HG03442 (cell line): ENCODE data around the gene OR10A3.
"Not testable (repeated sequence)": the region's sequence is repeated elsewhere in the genome, so short reads cannot be mapped to it uniquely, and the experiment has no call there.

Experiments
- ATAC-seq: cut with Tn5 transposase; IDR thresholded peaks from one replicate; pipeline ENCODE4 v1.9.1; 2021; ENCODE audit warnings: mild to moderate bottlenecking, moderate library complexity; ENCODE audit not compliant: unreplicated experiment

The OR10A3 gene, protein sequence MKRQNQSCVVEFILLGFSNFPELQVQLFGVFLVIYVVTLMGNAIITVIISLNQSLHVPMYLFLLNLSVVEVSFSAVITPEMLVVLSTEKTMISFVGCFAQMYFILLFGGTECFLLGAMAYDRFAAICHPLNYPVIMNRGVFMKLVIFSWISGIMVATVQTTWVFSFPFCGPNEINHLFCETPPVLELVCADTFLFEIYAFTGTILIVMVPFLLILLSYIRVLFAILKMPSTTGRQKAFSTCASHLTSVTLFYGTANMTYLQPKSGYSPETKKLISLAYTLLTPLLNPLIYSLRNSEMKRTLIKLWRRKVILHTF

DNA sequence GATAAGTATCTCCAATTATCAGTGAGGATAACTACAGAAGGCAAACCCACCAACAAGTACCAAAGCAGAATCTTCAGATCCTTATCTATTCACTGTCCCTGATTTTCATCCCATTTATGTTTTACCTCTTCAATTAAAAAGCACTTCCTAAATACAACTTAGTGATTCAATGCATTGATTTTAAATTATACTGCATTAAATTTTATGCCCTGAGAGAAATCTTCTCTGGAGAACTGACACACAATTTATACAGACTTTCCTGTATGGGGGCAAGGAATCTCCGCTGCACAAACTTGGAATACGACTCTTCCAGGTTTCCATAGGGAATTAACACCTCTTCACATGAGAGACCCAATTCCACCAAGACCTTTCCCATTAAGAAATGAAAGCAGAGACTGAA lies at the start of gene OR10A3:
OR10A3 (minus strand) TSS at position 101 of the 400 bp plus-strand sequence. CDS start 2,188 bp downstream, outside the sequence.
- no peak for ATAC-seq

DNA sequence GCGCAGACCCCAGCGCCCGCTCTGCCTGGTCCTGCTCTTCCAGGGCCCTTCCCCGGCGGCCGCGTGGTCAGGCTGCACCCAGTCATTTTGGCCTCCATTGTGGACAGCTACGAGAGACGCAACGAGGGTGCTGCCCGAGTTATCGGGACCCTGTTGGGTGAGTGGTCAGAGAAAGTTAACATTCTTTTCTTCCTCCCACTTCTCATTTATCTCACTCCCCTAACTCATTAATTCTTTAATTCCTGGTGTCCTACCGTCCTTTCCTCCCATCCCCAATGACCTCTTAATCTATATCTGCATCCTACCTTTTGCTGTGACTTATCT lies 46.0 kb upstream of the OR10A3 start:
- ATAC-seq, result not testable (repeated sequence)

DNA sequence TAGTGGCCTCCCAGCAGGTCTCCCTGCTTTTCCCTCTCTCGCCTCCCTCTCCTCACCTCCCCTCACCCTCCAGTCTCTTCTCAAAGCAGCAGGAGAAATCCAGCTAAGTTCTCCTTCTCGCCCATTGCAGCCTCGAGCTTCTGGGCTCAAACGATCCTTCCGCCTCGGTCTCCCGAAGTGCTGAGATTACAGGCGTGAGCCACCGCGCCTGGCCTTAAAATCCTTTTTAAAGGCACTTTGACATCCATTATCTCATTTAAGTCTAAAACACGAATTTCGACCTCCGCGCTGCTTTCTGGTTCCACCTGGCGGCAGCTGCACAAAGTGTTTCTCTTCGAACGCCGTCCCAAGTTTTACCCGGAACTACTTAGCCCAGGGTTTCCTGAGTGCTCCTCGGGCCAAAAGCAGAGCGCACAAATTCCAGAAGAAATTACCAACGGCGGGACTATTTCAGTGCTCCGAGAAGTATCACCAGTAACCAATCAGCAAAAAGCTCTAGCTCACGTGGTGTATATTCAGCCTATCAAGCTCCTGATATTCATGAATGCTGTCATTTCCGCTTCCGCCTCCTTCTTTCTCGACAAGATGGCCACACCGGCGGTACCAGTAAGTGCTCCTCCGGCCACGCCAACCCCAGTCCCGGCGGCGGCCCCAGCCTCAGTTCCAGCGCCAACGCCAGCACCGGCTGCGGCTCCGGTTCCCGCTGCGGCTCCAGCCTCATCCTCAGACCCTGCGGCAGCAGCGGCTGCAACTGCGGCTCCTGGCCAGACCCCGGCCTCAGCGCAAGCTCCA lies 45.5 kb upstream of the OR10A3 start, which contains the start of gene EIF3F:
EIF3F (plus strand) TSS at position 570 of the 792 bp plus-strand sequence; CDS start at position 586, 16 bp downstream.
- ATAC-seq, result peak; percentile 96

DNA sequence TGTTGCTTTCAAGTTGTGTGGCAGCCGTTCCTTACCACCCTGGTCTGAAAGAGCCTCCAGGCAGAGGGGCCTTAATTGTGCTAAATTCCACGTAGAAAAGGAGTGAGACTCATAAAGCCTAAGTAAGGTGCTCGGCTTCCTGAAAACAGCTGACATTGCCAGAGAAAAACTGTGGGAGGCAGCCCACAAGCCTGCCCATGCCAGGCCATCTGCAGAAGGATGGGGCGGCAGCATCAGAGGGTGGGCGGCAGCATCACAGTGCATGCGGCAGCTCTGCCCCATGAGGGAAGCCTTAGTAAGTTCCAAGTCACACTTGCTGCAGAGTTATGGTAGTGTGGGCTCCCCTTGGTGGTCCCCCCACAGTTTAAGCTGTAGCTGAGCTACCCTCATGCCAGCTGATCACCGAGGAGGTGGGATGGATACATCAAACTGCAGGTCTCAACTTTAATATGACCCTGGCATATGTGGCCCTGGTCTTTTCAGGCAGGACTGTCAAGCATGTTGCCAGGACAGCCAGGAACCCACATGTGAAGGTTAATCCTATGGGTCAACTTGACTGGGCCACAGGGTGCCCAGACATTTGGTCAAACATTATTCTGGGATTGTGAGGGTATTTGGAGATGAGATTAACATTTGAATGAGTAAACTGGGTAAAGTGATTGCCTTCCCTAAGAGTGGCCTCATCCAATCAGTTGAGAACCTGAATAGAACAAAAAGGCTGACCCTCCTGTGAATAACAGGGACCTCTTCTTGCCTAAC lies 42.5 kb upstream of the OR10A3 start:
- ATAC-seq, result no peak

DNA sequence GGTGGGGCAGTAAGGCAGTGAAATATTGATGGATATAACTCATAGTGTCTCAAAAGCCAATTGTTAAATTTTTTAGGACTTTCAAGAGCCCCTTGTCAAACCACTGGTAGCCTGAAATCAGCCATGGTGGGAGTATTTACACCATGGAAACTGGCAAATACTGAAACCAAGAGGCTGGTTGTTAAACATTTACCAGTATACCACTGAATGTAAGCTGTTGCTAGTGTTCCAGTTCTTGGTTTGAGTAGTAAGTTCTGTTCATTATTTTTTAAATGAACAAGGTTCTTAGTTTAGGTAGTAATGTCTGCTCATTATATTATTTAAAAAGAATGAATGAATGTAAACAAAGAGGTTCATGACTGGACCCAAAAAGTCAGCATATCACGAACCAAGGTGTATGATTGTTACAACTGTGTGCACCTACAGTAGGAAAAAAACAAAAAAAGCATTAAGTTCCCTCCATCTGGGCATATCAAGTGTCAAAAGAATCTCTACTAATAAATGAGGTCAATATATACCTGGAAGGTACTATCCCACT lies 41.1 kb upstream of the OR10A3 start:
- no peak for ATAC-seq

DNA sequence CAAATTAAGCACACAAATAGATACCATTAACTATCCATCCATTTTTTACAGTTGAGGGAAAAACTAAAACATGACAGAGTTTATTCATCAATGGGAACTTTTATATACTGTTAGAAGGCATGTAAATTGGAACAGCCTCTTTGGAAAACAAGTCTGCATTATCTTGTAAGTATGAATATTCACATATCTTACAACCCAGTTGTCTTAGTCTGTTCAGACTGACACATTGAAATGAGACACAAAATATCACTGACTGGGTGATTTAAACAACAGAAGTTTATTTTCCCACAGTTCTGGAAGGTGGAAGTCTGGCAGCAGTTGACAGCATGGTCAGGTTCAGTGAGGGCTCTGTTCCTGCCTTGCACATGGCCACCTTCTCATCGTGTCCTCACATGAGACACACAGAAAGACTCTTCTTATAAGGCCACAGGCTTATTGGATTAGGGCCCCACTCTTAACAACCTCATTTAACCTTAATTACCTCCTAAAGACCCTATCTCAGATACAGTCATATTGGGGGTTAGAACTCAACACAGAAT lies 40.2 kb upstream of the OR10A3 start:
- ATAC-seq, result no peak

DNA sequence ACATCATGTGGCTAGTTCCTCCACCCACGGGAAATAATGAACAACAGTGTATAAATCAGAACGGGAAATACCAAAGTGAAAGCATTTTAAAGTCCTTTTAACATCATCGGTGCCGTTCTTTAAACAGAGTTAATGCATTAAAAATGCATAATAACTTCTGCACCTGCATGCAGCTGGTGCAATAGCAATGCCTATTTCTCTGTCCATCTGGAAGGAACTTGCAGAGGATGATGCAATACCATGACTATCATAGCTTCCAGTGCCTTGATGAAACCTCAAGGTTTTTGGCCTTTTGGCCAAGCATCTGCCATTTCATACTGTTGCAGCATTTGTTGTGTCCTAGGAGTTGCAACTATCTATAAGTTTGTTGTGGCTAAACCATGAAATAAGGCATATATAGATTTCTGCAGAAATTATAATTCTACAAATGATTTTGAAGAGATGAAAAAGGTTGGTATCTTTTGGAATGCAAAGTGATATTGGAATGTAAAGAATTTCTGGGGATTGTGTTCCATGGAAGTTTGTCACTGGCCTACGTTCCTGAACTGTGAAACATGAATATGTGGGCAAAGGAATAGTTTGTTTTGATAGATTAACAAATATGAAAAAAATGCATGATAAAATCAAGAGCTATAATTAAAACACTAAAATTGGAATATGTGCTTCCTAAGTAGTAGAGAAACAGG lies 35.9 kb upstream of the OR10A3 start:
- ATAC-seq, result no peak

DNA sequence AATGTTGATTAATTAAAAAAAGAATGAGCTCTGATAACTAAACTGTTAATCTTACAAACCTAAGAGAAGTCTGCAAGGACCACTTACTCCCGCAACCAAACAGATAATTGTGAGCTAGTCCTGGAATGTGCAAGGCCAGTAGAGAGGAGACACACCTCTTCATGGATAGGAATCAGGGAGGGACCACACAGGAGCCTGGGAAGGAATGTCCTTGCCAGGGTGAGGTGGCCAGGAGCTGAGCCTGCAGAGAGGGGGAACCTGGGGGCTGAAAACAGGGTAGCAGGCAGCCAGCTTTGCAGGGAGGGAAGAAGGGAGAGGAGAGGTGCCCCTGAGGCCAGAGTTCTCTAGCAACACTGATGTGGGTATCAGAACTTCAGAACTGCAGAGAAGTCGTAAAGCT lies 33.2 kb upstream of the OR10A3 start:
- ATAC-seq, result no peak

DNA sequence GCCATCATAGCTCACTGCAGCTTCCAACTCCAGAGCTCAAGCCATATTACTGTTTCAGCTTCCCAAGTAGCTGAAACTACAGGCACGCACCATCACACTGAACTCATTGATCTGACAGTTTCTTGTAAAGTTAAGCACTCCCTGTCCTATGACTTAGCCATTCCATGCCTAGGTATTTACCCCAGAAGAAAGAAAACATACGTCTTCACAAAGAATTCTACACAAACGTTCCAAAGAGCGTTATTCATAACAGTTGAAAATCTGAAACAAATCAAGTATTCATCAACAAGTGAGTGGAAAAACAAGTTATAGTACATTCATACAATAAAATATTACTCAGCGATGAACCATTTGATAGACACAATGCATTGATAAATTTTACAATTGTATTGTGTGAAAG lies 31.5 kb upstream of the OR10A3 start:
- no peak for ATAC-seq

DNA sequence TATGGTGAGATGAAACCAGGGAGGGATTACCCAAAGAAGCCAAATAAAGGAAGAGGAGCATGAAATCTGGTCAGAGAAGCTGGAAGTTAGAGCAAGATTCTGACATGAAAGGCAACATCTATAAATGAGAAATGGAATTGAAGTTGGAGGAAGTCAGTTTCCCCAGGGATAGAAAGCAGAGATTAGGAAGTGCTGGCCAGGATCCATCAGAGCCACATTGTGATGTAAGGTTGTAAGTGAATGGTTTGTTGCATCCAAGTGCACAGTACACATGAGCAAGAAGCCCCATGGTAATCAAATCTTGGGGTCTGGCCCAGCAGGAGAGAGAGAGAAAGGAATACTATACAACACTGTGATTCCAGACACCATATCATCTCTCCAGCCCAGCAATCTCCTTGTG lies 30.3 kb upstream of the OR10A3 start:
- ATAC-seq, result no peak

DNA sequence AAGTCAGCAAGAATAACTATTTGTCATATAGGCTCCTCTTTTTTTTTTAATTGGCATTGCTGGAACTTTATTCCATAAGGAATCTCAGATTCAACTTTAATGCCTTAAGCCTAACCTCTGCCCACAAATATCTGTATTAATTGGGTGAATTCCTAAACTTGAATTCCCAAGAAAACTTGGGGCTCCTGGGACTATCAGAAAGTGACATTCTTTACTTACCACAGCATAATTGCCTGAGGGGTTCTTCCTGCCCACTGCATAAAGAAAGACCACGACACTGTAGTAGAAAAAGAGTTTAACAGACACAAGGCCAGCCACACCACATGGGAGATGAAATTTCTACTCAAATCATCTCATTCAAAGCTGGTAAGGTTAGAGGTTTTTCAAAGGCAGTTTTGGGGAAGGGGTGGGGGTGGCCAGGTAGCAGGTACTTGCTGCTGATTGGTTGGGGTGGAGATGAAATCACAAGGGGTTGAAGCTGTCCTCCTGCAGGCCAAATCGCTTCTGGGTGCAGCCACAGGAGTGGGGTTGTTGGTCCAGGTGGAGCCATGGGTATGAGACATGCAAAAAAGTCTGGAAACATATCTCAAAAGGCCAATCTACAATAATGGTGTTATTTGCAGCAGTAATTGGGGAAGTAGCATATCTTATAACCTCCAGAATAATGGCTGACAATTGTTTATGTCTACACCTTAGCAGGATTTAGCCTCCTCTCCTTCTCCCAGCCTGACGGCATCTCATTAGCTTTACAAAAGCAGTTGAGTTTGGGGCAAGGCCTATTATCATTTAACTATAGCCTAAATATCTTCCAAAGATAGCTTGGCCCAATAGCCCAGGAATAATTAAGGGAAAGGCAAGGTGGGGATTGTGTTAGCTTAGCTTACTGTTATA lies 28.5 kb upstream of the OR10A3 start:
- ATAC-seq, result no peak

DNA sequence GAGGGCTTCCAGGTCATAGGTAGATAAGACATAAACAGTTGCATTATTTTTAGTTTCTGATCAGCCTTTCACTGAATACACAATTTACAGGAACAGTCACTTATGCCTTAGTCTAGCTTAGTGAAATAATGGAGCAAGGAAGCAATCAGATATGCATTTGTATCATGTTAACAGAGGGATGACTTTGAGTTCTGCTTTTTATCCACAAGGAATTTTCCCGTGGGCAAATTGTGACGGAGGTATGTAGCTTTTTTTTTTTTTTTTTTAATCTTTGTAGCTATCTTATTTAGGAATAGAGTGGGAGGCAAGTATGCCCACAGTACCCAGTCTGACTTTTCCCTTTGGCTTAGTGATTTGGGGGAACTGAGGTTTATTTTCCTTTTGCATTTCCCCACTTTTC lies 27.2 kb upstream of the OR10A3 start:
- ATAC-seq, result no peak

DNA sequence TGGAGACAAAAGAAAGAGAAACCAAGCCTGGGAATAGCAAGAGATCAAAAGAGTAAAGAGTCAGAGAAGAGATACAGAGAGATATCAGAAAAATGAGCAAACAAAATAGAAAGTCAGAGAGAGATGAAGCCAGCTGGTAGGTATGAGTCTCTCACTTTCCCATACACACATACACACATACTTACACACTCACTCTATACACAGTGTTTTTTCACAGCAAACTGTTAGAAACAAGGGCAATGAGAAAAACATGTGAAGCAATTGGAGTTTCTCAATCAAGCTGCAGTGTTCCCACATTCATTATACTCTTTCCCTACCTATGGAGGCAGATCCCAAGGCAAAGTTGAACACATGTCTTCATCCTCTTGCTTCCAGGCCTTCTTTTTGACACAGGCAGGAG lies 26.3 kb upstream of the OR10A3 start:
- ATAC-seq, result no peak

DNA sequence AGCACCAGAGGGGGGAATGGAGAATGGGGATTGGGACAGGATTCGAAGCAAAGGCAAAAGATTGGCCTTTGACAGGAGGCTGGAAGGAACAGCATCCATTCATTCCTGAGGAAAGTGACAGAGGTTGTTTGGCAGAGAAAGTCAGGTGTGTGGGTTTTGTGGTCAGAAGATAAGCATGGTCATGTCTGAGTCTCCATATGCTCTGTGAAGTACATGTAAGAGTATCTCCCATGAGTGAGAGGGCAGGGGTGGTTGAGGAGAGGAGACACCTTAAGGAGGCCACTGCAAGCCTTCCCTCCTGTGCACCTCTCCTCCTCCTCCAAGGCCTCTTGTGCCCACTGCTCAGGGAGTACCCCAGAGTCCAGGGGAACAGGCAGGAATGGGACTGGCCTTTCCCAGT lies 25.6 kb upstream of the OR10A3 start:
- no peak for ATAC-seq

DNA sequence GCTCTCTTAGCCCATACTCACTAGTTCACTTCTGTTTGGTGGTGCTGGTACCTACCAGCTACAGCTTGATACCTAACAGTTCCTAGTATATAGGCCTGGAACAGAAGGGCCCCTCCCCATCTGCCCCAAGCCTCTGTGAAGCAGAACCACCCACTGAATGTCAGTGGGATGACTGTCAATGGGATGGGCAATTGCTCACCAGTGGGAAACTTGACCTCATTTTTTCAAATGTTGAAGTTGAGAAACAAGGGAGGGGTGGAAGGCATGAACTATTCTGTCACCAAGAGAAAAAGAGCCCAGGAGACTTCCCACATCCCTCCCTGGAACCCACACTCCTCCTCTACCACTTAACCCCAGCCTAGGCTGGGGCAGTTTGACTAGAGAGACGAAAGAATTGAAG lies 23.9 kb upstream of the OR10A3 start, which contains the start of gene NLRP10:
NLRP10 (minus strand) TSS at position 62 of the 400 bp plus-strand sequence. CDS start 1,952 bp downstream, outside the sequence.
- no peak for ATAC-seq

DNA sequence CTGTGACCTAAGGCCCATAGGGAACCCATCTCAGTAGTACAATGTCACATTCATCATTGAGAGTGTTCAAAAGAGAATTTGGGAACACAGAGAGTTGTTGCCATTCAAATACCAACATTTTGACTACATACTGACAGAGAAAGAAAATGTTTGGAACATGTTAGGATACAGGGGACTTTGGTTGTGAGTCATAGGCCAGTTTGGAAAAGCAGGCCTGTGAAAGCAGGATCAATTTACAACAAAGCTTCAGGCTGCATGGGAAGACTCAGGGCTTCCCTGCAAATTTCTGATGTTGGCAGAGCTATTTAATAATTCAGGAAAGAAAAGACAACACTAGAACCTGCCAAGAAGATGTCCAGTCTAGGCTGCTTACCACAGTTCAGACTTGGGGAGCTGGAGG lies 23.4 kb upstream of the OR10A3 start:
- no peak for ATAC-seq

DNA sequence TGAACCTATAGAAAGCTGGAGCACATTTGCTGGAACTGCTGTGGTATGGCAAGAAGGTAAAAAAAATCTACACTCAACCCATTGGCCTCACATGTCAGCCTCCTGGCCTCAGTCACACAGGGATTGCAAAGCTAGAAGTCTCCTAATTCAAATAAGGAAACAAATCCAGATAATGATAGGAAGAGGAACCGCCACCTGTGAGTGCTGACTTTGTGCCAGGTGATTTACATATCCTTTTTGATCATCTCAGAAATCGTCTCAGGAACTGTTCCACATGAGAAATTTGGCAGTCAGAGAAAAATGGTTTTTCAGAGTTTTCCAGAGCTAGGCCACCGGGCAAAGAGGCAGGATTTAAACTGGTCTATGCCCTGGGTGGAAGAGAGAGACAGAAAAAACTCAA lies 22.8 kb upstream of the OR10A3 start:
- ATAC-seq, result no peak

DNA sequence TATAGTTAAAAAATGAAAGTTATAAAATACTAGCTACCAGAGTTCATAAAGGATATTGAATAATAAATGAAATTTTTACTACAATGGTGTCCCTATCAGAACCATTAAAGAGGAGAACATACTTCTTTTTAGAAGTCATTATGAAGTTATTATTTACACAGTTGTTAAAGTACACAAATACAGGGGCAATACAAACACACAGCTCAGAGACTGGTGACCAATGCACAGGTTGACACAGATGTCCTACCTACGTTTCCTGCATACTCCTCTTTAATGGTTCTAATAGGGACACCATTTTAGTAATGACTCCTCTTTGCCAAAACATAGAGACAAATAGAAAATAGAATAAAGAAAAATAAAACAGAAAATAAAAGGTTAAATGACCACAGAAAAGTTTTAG lies 13.7 kb upstream of the OR10A3 start:
- no peak for ATAC-seq

DNA sequence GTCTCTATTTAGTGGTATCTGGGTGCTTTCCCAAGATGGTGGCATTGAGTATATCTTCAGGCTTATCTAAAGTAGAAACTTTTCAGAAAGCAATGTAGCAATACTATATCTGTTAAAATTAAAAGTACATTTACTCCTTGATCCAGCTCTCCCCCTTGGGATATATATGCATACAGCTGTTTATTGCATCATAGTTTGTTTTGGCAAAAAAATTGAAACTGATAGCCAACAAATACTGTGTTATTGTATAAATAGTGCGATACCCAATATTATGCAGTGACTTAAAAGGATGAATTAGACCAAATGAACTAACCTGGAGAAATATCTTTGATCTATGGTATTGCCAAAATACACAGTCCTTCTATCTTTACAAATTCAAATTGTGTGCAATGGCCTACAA lies 8.4 kb upstream of the OR10A3 start:
- ATAC-seq, result no peak
